Activated naive CD4-positive, alpha-beta T cell treated with anti-CD3 and anti-CD28 coated beads, Interleukin-2, amount 10 ng/mL, durations not matched to agents 7 days and 5 days (primary cell): ENCODE measurements around the gene PNCK.
A peak's percentile ranks its signal among the peaks of the same experiment; 100 is the strongest.

Experiments used
- CTCF ChIA-PET: fragments of 350-600 bp; sonication (Branson Sonifier 250); formaldehyde crosslinking; loops from one replicate; lab custom pipeline; 2021; ENCODE audit warnings: antibody characterized with exemption; lab: Charles Lee
- DNase-seq: peaks from one replicate; pipeline ENCODE4 v3.0.0-alpha.2; 2020
- H3K27ac Mint-ChIP-seq: one replicate; pipeline ENCODE4 v1.8.0; 2021; ENCODE audit warnings: mild to moderate bottlenecking, moderate library complexity, mixed read lengths
- H3K27me3 Mint-ChIP-seq: one replicate; pipeline ENCODE4 v1.8.0; 2021; ENCODE audit warnings: mild to moderate bottlenecking, mixed read lengths
- H3K36me3 Mint-ChIP-seq: one replicate; pipeline ENCODE4 v1.8.0; 2021; ENCODE audit warnings: mixed read lengths
- H3K4me1 Mint-ChIP-seq: one replicate; pipeline ENCODE4 v1.8.0; 2021; ENCODE audit warnings: mixed read lengths
- H3K4me3 Mint-ChIP-seq: one replicate; pipeline ENCODE4 v1.8.0; 2021; ENCODE audit warnings: mild to moderate bottlenecking, moderate library complexity, mixed read lengths
- H3K9me3 Mint-ChIP-seq: one replicate; pipeline ENCODE4 v1.8.0; 2021; ENCODE audit warnings: mixed read lengths

The PNCK gene

DNA sequence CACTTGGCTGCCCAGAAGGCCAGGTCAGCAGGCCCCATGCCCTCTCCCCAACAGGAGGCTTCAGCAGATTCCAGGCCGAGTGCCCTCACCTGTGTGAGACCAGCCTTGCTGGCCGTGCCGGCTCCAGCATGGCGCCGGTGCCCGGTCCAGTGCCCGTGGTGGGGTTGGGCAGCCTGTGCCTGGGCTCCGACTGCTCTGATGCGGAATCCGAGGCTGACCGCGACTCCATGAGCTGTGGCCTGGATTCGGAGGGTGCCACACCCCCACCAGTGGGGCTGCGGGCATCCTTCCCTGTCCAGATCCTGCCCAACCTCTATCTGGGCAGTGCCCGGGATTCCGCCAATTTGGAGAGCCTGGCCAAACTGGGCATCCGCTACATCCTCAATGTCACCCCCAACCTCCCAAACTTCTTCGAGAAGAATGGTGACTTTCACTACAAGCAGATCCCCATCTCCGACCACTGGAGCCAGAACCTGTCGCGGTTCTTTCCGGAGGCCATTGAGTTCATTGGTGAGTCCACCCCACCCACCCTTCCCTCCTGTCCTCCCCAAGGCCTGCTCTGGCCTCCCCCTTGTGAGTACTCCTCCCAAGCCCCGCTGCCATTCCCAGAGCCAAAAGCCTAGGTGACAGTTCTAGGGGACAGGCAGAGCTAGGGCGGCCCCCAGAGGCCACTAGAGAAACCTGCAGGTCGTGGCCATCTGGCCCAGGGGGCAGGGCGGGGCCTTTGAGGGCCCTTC lies 24.3 kb downstream of the PNCK start:
- DNase-seq = peak; percentile 48
- Mint-ChIP-seq H3K9me3 (no peaks in the 10 kb centered on the region), H3K27ac (no peak overlapping the region), H3K4me3 (no peak overlapping the region), H3K27me3 (peaks cover 71% of the 10 kb centered on the region), H3K36me3 (no peaks in the 10 kb centered on the region), H3K4me1 (peaks cover 2% of the 10 kb centered on the region)
- CTCF ChIA-PET = interaction anchor here (1.7 to 3.6 kb wide), 7 partner anchors 12 to 110 kb away, joined by 3 to 16 read pairs (median 8); no protein-coding TSS in a partner anchor

DNA sequence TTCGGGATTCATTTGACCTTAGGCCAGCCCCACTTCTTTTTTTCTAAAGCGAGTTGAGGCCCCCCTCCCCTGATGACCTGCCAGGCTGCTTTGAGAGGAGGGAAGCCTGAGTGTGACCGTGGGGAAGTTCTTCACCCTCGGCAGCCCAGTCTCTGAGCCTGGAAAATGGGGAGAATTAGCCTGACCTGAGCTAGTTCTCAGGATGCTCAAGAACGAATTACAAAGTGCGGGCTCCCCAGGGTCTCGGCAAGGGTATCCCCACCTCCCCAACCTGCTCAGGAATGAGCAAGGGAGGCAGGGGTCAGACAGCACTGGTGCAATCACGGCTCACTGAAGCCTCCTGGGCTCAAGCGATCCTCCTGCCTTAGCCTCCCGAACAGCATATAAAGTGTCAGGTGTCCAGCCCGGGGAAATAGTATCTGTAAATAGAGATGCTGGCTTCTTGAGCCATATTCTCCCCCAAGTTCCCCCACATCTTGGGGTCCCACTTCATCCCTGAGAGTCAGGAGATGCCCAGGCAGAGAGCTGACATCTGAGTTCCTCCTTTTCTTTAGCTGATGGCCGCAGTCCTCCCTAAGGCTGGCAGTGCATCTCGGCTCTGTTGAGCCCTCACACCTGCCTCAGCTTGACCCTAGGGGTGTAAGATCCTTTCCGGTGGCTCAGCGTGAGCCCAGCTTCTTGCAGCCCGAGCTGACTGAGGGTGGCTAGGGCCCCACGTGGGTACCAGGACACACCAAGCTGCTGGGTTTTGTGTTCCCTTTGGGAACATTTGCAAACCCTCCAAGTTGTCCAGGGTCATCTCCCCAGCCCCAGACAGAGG lies 25.0 kb downstream of the PNCK start:
- no peaks in the 10 kb centered on the region for H3K36me3 Mint-ChIP-seq
- no peaks in the 10 kb centered on the region for H3K9me3 Mint-ChIP-seq
- peaks cover 79% of the 10 kb centered on the region for H3K27me3 Mint-ChIP-seq
- H3K4me1 Mint-ChIP-seq = peaks cover 2% of the 10 kb centered on the region
- no peak overlapping the region for H3K27ac Mint-ChIP-seq
- CTCF ChIA-PET = interaction anchor here (1.2 to 3.6 kb wide), 7 partner anchors 9 to 109 kb away, joined by 3 to 16 read pairs (median 8); no protein-coding TSS in a partner anchor
- no peak overlapping the region for H3K4me3 Mint-ChIP-seq
- DNase-seq = no peak

DNA sequence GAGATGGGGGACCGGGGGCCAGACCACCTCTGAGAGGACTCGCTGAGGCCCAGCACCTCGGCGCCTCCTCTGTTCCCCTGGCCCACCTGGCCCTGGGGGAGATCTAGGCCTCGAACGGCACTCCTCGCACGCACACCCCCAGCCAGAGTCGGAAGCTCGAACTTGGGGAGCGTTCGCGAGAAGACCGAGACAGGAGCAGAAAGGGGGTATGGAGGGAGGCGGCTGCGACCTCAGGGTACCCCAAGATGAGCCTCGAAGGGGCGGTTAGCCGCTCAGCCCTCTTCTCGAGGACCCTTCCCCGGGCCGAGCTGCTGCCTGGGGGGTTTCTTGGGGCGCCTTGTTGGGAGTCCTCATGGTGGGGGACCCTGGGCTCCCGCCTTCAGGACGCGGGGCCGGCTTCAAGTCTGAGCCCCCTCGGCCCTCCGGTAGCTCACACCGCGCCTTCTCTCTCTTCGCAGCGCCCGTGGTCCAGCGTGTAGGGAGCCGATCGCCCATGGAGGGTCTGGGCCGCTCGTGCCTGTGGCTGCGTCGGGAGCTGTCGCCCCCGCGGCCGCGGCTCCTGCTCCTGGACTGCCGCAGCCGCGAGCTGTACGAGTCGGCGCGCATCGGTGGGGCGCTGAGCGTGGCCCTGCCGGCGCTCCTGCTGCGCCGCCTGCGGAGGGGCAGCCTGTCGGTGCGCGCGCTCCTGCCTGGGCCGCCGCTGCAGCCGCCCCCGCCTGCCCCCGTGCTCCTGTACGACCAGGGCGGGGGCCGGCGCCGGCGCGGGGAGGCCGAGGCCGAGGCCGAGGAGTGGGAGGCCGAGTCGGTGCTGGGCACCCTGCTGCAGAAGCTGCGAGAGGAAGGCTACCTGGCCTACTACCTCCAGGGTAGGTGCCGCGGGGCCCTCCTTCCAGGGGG lies 25.9 kb downstream of the PNCK start:
- H3K36me3 Mint-ChIP-seq = no peaks in the 10 kb centered on the region
- no peak overlapping the region for H3K4me3 Mint-ChIP-seq

GRCh38 chrX:153646620-153647373 lies 26.8 kb downstream of the PNCK start, which contains the start of gene DUSP9:
Gene DUSP9 (plus strand): TSS chrX:153647203. CDS start chrX:153647954, 751 bp downstream.
- Mint-ChIP-seq H3K36me3 (no peaks in the 10 kb centered on the region), H3K27me3 (peaks cover 91% of the 10 kb centered on the region), H3K4me3 (no peak within 1 kb of the TSS), H3K4me1 (peaks cover 7% of the 10 kb centered on the region), H3K9me3 (no peaks in the 10 kb centered on the region), H3K27ac (no peak within 1 kb of the TSS)
- CTCF ChIA-PET = interaction anchor here (1.2 to 3.9 kb wide), 7 partner anchors 11 to 705 kb away, joined by 3 to 14 read pairs (median 11); no protein-coding TSS in a partner anchor
- DNase-seq = no peak

More for the DNA sequence above, 25.9 kb downstream of the PNCK start:
- no peak for DNase-seq
- Mint-ChIP-seq H3K27me3 (peaks cover 87% of the 10 kb centered on the region), H3K27ac (no peak overlapping the region), H3K4me1 (peaks cover 5% of the 10 kb centered on the region), H3K9me3 (no peaks in the 10 kb centered on the region)
- CTCF ChIA-PET = interaction anchor here (1.2 to 3.9 kb wide), 9 partner anchors 8 to 108 kb away, joined by 3 to 16 read pairs (median 12); no protein-coding TSS in a partner anchor

DNA sequence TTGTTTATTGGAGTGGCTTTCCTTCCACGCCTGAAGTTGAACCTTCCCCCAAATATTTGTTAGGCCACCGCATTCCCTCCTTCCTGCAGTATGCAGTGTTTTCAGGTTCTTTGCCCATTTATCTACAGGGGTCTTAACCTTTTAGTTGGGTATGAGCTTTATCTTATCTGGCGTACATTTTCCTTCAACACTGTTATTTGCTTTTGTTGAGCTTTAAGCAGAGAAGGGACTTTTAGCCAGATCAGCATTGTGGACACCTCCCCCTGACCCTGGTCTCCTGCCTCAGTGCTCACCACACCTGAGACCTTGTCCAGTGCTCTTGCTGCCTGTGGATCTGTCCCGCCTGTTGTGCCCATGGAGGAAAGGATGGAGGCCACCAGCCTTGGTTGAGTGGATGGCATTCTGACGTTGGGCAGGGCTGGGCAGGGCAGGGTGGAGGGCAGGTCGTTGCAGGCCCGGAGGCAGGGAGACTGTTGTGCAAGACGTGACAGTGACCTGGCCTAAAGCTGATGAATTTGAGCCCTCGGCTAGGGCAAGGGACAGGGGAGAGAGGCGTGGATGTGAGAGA lies 27.6 kb downstream of the PNCK start:
- no peak overlapping the region for H3K27ac Mint-ChIP-seq
- CTCF ChIA-PET = interaction anchor here (0.9 to 3.9 kb wide), 9 partner anchors 9 to 704 kb away, joined by 3 to 14 read pairs (median 4); no protein-coding TSS in a partner anchor
- H3K36me3 Mint-ChIP-seq = no peaks in the 10 kb centered on the region

GRCh38 chrX:153645151-153645550 lies 28.5 kb downstream of the PNCK start:
- CTCF ChIA-PET = interaction anchor here (0.7 to 3.9 kb wide), 10 partner anchors 9 to 111 kb away, joined by 3 to 14 read pairs (median 4); no protein-coding TSS in a partner anchor
- Mint-ChIP-seq H3K9me3 (no peaks in the 10 kb centered on the region), H3K4me3 (no peak overlapping the region), H3K27me3 (peaks cover 94% of the 10 kb centered on the region), H3K4me1 (peaks cover 10% of the 10 kb centered on the region), H3K27ac (no peak overlapping the region), H3K36me3 (no peaks in the 10 kb centered on the region)
- DNase-seq = no peak

More for the DNA sequence above, 27.6 kb downstream of the PNCK start:
- Mint-ChIP-seq H3K27me3 (peaks cover 91% of the 10 kb centered on the region), H3K9me3 (no peaks in the 10 kb centered on the region), H3K4me1 (peaks cover 10% of the 10 kb centered on the region), H3K4me3 (no peak overlapping the region)
- DNase-seq = no peak

GRCh38 chrX:153644356-153645125 lies 29.1 kb downstream of the PNCK start:
- Mint-ChIP-seq H3K4me3 (no peak overlapping the region), H3K9me3 (no peaks in the 10 kb centered on the region), H3K4me1 (peaks cover 10% of the 10 kb centered on the region), H3K36me3 (no peaks in the 10 kb centered on the region), H3K27ac (no peak overlapping the region), H3K27me3 (peaks cover 96% of the 10 kb centered on the region)
- CTCF ChIA-PET = interaction anchor here (0.7 to 3.9 kb wide), 11 partner anchors 8 to 110 kb away, joined by 3 to 14 read pairs (median 3); no protein-coding TSS in a partner anchor
- no peak for DNase-seq

- H3K4me3 Mint-ChIP-seq = no peak overlapping the region
- CTCF ChIA-PET = interaction anchor here (1.5 to 3.9 kb wide), 2 partner anchors 8 to 13 kb away, joined by 4 to 14 read pairs; no protein-coding TSS in a partner anchor
- H3K36me3 Mint-ChIP-seq = no peaks in the 10 kb centered on the region
- no peaks in the 10 kb centered on the region for H3K9me3 Mint-ChIP-seq
- peak; percentile 34 for DNase-seq
- H3K27me3 Mint-ChIP-seq = peaks cover 96% of the 10 kb centered on the region
- H3K27ac Mint-ChIP-seq = no peak overlapping the region
- H3K4me1 Mint-ChIP-seq = peaks cover 10% of the 10 kb centered on the region
Measured at GRCh38 chrX:153643431-153644351, 29.9 kb downstream of the PNCK start.

DNA sequence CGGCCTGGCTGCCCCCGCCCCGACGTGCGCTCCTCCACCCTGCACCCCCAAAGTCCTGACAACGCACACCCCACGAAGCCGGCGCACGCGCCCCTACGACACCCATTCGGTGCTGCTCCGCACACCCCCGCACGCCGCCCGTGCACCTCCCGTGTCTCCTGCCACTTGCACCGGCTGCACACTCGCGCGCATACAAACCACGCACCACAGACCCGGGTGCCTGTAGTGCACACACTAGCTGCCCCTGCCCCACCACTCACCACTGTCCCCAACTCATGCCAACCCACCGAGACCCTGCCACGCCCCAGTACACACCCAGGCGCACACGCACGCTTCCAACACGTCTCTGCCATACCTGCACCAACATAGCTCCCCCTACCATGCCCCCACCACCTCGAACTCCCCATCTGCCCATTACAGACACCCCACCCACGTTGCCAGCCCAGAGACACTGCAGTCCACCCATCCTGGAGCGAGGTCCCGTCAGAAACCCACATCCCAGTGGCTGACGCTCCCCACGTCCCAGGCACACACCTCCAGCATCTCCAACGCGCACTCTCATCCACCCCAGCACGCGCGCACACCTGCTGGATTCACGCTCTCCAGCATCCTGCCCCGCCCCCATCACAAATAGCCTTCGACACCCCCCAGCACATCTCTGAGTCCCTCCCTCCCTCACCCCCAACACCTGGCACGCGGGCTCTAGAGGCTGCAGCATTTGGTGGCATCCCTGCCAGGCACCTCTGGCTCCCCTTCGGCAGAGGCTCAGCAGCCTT lies 30.8 kb downstream of the PNCK start:
- Mint-ChIP-seq H3K4me3 (peak overlapping the region; percentile 15), H3K4me1 (peaks cover 10% of the 10 kb centered on the region), H3K36me3 (no peaks in the 10 kb centered on the region), H3K27me3 (peaks cover 96% of the 10 kb centered on the region), H3K9me3 (no peaks in the 10 kb centered on the region), H3K27ac (no peak overlapping the region)
- CTCF ChIA-PET = no interaction called here
- no peak for DNase-seq

DNA sequence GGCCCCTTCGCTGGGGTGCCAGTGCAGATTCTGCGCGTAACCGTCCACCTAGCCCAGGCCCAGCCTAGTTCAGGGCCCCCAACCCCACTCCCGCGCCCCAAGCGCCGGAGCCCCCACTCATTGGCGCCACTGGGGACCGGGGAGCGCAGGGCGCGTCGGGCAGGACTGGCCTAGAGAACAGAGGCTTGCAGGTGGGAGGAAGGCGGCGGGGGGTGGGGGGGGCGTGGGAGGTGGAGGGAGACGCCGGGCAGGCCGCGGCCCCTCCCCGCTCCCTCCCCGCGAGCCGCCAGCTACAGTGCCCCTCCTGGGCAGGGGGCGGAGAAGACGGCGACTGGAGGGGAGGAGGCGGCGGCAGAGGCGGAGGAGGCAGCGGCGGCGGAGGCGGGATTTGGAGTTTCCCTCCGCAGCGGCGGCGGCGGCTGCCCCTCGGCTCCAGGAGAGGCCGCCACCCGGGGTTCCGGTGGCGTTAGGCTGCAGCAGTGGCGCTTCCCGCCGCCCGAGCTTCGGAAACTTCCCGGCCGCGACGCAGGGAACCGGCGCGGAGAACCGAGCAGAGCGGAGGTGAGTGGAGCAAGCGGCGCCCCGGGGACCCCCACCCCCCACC lies 31.5 kb downstream of the PNCK start:
- no peaks in the 10 kb centered on the region for H3K36me3 Mint-ChIP-seq
- H3K9me3 Mint-ChIP-seq = no peaks in the 10 kb centered on the region
- DNase-seq = no peak
- peaks cover 10% of the 10 kb centered on the region for H3K4me1 Mint-ChIP-seq
- no peak overlapping the region for H3K4me3 Mint-ChIP-seq
- CTCF ChIA-PET = no interaction called here
- peaks cover 96% of the 10 kb centered on the region for H3K27me3 Mint-ChIP-seq
- no peak overlapping the region for H3K27ac Mint-ChIP-seq
